ENCODE results near the gene PRSS22. TPM values are rescaled to one million over a fixed set of nuclear protein-coding genes. Genes with fewer than 3 reads are reported as not detected.

The PRSS22 gene
- polyA plus RNA-seq, 3 donors from 2014 or later, result 0.23 to 0.40 TPM; not detected in 1

DNA sequence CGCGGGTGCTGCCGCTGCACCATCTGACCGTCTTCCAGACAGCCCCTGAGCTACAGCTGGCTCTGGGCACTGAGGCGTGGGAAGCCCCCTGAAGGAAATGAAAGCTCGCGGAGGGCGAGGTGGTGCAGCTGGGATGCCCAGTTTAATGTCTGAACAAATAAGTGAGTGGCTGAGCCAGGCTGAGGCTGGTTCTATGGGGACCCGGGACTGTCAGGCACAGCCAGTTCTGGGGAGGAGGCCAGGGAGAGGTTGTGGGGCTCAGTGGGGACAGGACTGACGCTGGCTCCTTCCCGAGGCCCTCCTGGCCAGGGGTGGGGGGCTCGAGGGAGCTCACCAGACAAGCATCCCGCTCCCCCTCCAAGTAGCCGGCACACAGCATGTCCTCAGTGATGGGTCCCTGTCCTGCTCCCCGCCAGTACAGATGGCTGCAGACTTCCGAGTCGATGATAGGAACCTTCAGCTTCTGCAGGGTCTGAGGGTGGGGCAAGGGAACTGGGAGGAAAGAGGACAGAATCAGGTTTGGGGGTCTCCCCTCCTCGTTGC lies 4.4 kb downstream of the PRSS22 start:
- Mint-ChIP-seq H3K4me1 (peaks cover 10 to 13% of the 10 kb centered on the region in 2 donors), H3K36me3 (peaks cover 0 to 10% (median 0%) of the 10 kb centered on the region in 3 donors), H3K27me3 (ENCODE audit: low read depth in 3 of 3) (peaks cover 0 to 4% (median 4%) of the 10 kb centered on the region in 3 donors), H3K4me3 (no peak overlapping the region), H3K27ac (no peak overlapping the region), H3K9me3 (peaks cover 0 to 7% (median 4%) of the 10 kb centered on the region in 6 donors)
- DNase-seq, result no peak

DNA sequence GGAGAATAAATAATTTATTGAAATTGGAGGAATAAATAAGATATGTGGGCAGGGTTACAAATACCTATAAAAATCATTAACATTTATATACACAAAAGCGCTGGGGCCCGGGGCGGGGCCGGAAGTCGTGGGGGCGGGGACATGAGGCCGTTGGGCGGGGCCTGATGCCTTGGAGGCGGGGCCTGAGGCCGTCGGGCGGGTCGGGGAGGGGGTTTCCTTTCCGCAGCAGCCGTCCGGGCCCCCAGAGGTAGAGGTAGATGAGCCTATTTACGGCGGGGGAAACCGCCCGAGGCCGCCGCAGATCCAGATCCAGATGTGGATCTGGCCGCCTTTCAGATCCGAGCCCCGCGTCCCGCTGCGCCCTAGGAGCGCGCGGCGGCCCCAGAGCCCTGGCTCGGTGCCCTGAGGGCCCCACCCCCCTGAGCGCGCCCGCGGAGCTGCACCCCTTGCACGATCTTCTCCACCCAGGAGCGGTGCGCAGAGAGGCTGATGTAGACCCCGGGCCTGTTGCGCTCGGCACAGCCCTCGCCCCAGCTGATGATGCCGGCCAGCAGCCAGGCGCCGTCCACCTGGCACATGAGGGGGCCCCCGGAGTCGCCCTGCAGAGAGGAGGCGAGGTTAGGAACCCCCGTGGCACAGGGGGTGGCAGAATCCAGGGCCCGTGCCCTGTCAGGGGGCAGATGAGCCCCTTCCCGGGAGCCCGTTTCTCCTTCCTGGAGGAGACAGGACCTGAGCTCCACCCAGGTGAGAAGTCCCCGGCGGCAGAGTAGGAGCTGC lies 5.1 kb downstream of the PRSS22 start:
- peaks cover 0 to 10% (median 0%) of the 10 kb centered on the region in 3 donors for H3K36me3 Mint-ChIP-seq
- no peak for DNase-seq
- peaks cover 0 to 7% (median 4%) of the 10 kb centered on the region in 6 donors for H3K9me3 Mint-ChIP-seq
- H3K4me1 Mint-ChIP-seq, result peaks cover 10 to 13% of the 10 kb centered on the region in 2 donors
- H3K27me3 Mint-ChIP-seq (ENCODE audit: low read depth in 3 of 3), result peaks cover 0 to 4% (median 4%) of the 10 kb centered on the region in 3 donors
- H3K27ac Mint-ChIP-seq, result no peak overlapping the region
- H3K4me3 Mint-ChIP-seq, result no peak overlapping the region

DNA sequence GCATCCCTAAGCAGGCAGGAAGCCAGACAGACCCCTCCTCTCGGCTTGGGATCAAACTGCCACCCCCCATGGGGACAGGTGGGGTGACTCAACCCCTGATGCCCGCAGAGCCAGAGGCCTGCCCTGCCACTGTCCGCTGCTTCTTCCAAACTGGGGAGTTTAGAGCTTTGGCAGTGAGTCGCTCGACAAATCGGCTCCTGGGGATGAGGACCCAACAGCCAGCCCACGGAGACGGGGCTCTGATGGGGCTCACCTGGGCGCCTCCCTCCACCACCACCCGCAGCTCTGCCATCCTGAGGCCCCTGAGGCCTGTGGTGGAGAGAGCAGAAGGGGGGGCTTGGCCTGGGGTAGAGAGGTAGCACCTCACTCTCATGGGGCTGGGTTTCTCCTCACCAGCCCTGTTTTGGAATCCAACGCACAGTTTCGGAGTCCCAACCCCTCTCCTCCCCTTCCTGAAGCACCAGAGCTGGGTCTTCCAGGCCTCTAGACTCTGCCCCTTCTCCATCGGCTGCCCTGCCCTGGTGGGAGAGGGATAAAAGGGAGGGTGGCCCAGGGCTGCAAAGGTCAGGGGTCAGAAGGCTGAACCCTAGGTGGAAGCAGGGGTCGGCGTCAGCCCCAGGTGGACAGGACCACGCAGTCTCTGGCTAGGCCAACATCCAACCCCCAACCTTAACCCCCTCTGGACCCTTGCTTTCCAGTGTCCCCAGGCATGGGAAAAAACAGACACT lies 5.8 kb downstream of the PRSS22 start:
- no peak overlapping the region for H3K4me3 Mint-ChIP-seq
- no peak for DNase-seq

DNA sequence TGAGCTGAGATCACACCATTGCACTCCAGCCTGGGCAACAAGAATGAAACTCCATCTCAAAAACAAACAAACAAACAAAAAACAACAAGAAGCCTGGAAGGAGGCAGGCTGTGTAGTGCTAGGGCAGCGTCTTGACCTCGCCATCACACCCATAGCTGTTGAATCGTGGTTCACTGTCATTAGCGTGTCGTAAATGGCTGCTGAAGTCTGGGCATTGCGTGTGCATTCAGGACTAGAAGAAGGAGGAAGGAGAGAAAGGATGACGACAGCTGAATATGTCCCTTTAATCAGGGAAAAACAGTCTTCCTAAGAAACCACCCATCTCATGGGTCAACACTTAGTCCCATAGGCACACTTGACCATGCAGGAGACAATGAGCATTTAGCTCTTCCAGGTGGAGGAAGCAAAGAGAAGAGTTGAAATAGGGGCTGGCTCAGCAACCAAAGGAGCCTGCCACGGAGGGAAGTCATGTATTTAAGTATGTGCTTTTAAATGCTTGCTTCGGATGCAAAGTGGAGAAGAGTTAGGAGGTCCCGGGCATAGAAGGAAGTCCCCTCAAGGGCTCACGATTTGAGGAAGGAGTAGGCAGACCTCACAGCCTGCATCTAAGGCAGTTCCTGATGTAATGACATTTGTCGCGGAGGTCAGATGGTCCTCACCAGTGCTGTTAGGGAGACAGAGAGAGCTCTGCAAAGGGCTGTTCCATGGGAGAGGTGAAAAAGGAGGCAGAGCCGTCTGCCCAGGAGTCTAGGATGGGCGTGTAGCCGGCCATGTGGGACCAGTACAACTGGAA lies 8.8 kb downstream of the PRSS22 start:
- Mint-ChIP-seq H3K27me3 (ENCODE audit: low read depth in 3 of 3) (peaks cover 0 to 5% (median 4%) of the 10 kb centered on the region in 3 donors), H3K27ac (peak overlapping the region in 1 of 6 donors; percentile 46), H3K4me3 (no peak overlapping the region), H3K9me3 (peaks cover 0 to 2% (median 0%) of the 10 kb centered on the region in 6 donors), H3K36me3 (peaks cover 0 to 3% (median 0%) of the 10 kb centered on the region in 3 donors), H3K4me1 (peaks cover 31 to 34% of the 10 kb centered on the region in 2 donors)
- DNase-seq, result no peak

More for the DNA sequence above, 5.8 kb downstream of the PRSS22 start:
- H3K27me3 Mint-ChIP-seq (ENCODE audit: low read depth in 3 of 3), result peaks cover 0 to 4% (median 4%) of the 10 kb centered on the region in 3 donors
- peaks cover 0 to 10% (median 0%) of the 10 kb centered on the region in 3 donors for H3K36me3 Mint-ChIP-seq
- no peak overlapping the region for H3K27ac Mint-ChIP-seq
- peaks cover 0 to 7% (median 4%) of the 10 kb centered on the region in 6 donors for H3K9me3 Mint-ChIP-seq
- H3K4me1 Mint-ChIP-seq, result peaks cover 9 to 10% of the 10 kb centered on the region in 2 donors

DNA sequence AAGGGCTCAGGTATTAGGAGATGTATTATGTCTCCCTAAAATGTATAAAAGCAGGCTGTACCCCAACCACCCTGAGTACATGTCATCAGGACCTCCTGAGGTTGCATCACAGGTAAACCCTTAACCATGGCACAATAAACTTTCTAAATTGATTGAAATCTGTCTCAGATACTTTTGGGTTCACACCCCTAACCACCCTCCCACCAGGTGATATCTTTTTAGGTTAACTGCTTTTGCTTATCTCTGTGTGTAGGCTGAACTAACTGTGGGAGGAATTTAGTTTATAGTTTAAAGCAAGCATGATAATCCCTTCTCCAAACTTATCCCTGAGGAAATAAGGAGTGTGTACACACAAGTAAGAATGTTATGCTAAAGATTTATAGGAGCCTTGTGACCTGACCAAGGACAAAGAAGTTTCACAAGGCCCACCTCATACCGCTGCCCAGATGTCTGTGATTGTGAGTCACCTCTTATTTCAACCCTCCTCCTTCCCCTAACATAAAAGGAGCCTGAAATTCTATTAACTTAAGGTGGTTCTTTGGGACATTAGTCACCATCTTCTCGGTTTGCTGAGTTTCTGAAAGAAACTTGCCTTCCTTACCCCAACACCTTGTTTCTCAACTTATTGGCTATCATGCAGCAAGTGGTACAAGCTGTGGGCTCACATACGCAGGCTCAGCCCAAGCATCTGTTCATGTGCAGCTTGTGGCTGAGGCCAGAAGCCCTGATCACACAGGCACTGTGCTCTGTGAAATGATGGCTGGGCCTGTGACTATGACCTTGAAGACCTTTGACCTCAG lies 11.3 kb downstream of the PRSS22 start:
- H3K27ac Mint-ChIP-seq, result peak overlapping the region; percentile 71 to 99 (median 88)
- DNase-seq, result peak in 2 of 3 donors; percentile 23 to 34
- H3K36me3 Mint-ChIP-seq, result no peaks in the 10 kb centered on the region
- H3K9me3 Mint-ChIP-seq, result peaks cover 0 to 3% (median 0%) of the 10 kb centered on the region in 6 donors
- H3K4me3 Mint-ChIP-seq, result peak overlapping the region in 4 of 5 donors; percentile 7 to 51 (median 17)
- H3K4me1 Mint-ChIP-seq, result peaks cover 54 to 57% of the 10 kb centered on the region in 2 donors
- peaks cover 4 to 15% (median 10%) of the 10 kb centered on the region in 3 donors for H3K27me3 Mint-ChIP-seq (ENCODE audit: low read depth in 3 of 3)

DNA sequence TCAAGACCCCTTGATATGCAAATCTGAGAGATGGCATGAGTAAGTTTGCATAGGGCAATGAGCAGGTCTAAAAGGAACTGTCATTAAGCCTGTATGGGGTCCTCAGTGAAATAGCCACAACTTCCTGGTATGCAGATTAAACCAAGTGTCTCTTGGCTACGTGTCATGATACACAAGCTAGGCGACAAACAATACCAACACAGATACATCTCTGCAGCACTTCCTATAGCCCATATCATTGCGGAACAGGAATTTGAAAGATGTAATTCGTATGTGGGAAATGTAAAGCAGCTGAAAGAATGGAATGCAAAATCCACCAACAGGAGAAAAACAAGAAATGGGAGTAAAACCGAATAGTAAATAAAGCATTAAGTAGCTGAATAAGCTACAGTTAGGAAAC lies 12.9 kb downstream of the PRSS22 start:
- Mint-ChIP-seq H3K27me3 (ENCODE audit: low read depth in 3 of 3) (peaks cover 4 to 15% (median 10%) of the 10 kb centered on the region in 3 donors), H3K4me1 (peaks cover 67 to 68% of the 10 kb centered on the region in 2 donors), H3K9me3 (peaks cover 0 to 3% (median 0%) of the 10 kb centered on the region in 6 donors), H3K36me3 (no peaks in the 10 kb centered on the region), H3K27ac (peak overlapping the region; percentile 82 to 99 (median 93)), H3K4me3 (peak overlapping the region in 4 of 5 donors; percentile 4 to 59 (median 36))
- DNase-seq, result peak in 1 of 3 donors; percentile 26

DNA sequence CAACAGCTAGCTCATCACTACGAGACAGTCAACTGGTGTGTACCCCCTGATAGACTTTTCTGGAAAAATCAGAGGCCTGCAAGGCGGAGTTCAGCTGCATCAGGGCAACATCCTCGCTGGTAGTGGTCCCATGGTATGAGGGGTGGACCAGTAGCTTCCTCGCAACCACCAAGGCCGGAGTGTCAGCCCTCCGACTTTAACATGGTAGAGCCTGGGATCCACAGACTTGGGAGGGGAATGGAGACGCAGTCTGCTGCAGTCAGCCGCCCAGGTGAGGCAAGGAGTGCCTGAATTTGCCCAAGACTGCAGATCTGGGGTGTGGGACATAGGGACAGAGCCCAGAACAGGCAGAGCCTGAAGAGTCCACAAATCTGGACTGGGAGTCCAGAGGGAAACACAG lies 14.4 kb downstream of the PRSS22 start:
- H3K9me3 Mint-ChIP-seq, result peaks cover 0 to 3% (median 0%) of the 10 kb centered on the region in 6 donors
- H3K4me3 Mint-ChIP-seq, result peak overlapping the region in 4 of 5 donors; percentile 14 to 36 (median 20)
- H3K27me3 Mint-ChIP-seq (ENCODE audit: low read depth in 3 of 3), result peaks cover 4 to 11% (median 10%) of the 10 kb centered on the region in 3 donors
- DNase-seq, result no peak
- H3K36me3 Mint-ChIP-seq, result no peaks in the 10 kb centered on the region
- H3K27ac Mint-ChIP-seq, result peak overlapping the region; percentile 88 to 100 (median 98)
- H3K4me1 Mint-ChIP-seq, result peaks cover 82 to 84% of the 10 kb centered on the region in 2 donors

DNA sequence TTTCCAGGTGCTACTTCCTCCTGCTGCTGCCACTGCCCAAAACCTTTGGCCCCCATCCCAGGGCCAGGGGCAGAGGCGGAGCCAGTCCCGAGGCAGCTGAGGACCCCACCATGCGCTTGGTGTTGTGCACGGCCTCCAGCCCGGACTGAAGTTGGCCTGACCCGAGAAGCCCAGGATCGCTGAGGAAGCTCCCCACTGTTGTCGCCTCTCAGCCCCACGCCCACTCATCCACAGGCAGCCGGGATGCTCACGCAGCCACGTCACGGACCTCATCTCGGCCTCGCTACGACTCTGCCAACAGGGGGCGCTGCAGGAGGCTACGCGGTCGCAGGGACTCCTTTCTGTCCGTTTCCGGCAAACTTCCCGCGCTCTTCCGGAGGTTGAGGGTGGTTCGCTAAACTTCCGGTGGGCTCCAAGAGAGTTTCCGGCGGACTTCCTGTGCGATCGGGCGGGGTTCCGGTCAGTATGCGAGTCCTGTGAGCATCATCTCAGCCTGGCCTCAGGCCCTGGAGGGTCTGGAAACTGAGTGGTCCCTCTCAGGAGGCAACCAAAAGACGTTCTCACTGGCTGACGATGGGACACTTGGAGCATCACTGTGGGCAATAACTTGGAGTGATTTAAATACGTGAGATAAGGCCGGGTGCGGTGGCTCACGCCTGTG lies 15.5 kb downstream of the PRSS22 start:
- Mint-ChIP-seq H3K27ac (peak overlapping the region; percentile 92 to 100 (median 98)), H3K9me3 (peaks cover 0 to 3% (median 0%) of the 10 kb centered on the region in 6 donors), H3K36me3 (peaks cover 0 to 2% (median 0%) of the 10 kb centered on the region in 3 donors), H3K27me3 (ENCODE audit: low read depth in 3 of 3) (peaks cover 4 to 13% (median 11%) of the 10 kb centered on the region in 3 donors), H3K4me1 (peaks cover 92 to 94% of the 10 kb centered on the region in 2 donors), H3K4me3 (peak overlapping the region; percentile 80 to 96 (median 89))
- peak; percentile 84 to 87 (median 84) for DNase-seq

DNA sequence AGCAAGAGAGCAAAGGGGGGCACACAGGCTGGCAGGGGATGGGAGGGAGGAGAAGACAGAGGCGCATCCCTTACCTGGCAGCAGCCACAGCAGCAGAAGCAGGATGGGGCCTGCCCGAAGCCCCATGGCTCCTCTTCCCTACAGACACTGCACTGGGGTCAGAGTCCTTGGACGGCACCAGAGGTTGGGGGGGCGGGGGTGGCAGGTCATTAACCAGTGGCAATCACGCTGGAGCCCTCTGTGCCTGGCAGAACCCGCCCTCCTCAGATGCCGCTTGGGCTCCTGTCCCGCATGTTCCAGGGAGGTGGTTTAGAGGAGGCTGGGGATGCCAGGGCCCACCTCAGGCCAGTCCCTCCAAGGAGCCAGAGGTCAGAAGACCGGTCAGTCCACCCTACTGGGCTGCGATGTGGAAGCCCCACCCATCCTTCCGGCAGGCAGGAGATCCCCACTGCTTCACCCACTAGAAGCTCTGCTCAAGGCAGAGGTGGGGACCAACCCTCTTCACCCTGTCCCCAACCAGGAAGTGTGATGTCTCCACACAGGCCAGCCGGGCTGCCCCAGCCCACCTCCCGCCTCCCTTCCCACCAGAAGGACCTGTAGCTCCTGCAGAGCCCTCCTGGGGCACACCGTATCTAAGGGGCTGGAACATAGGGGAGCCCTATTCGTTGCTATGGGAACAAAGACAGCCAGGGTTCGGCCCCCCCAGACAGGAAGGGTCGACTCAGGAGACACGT lies 16.2 kb downstream of the PRSS22 start:
- H3K27me3 Mint-ChIP-seq (ENCODE audit: low read depth in 3 of 3), result peaks cover 4 to 13% (median 11%) of the 10 kb centered on the region in 3 donors
- peaks cover 93 to 94% of the 10 kb centered on the region in 2 donors for H3K4me1 Mint-ChIP-seq
- peak overlapping the region; percentile 80 to 96 (median 89) for H3K4me3 Mint-ChIP-seq
- DNase-seq, result peak; percentile 63 to 70 (median 64)
- peaks cover 0 to 3% (median 0%) of the 10 kb centered on the region in 6 donors for H3K9me3 Mint-ChIP-seq
- peak overlapping the region; percentile 92 to 100 (median 98) for H3K27ac Mint-ChIP-seq
- H3K36me3 Mint-ChIP-seq, result peaks cover 0 to 3% (median 0%) of the 10 kb centered on the region in 3 donors

DNA sequence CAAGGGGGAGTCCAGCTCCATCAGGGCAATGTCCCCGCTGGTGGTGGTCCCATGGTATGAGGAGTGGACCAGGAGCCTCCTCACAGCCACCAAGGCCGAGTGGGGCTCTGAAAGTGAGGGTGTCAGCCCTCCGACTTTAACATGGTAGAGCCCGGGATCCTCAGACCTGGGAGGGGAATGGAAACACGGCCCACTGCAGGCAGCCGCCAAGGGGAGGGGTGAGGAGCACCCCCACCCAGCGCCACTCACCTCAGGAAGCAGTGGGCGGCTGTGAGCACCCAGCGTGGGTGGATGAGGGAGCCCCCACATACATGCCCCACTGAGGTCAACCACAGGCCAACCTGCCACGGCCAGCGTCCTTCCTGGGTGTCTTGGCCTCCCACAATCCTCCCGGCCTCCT lies 17.1 kb downstream of the PRSS22 start:
- DNase-seq, result peak in 2 of 3 donors; percentile 27 to 37
- Mint-ChIP-seq H3K27ac (peak overlapping the region; percentile 60 to 99 (median 95)), H3K36me3 (peaks cover 0 to 3% (median 0%) of the 10 kb centered on the region in 3 donors)

More for the DNA sequence above, 17.1 kb downstream of the PRSS22 start:
- Mint-ChIP-seq H3K4me1 (peaks cover 85 to 86% of the 10 kb centered on the region in 2 donors), H3K4me3 (peak overlapping the region; percentile 80 to 96 (median 89)), H3K27me3 (ENCODE audit: low read depth in 3 of 3) (peaks cover 4 to 13% (median 11%) of the 10 kb centered on the region in 3 donors), H3K9me3 (peaks cover 0 to 3% (median 0%) of the 10 kb centered on the region in 6 donors)
